WTC11 (cell line): ENCODE results near the gene PARP12. TPM values are rescaled to one million over a fixed set of nuclear protein-coding genes. Genes with fewer than 3 reads are reported as not detected.

Source experiments
- ATAC-seq: fragments of 200-7000 bp; cut with Tn5 transposase; 2 replicates; pipeline ENCODE4 v1.10.0; 2021; ENCODE audit warnings: mild to moderate bottlenecking, moderate library complexity
- CTCF ChIA-PET: fragments of 300-600 bp; sonication (Branson Sonifier 250); formaldehyde crosslinking; loops from one replicate; lab custom pipeline; 2021; ENCODE audit warnings: antibody characterized with exemption; lab: Charles Lee
- POLR2A ChIA-PET: fragments of 350-600 bp; sonication (Branson Sonifier 250); formaldehyde crosslinking; loops from one replicate; lab custom pipeline; 2021; ENCODE audit warnings: antibody characterized with exemption; lab: Charles Lee
- DNase-seq: peaks from one replicate; pipeline ENCODE4 v3.0.0; 2021; ENCODE audit warnings: low spot score
- H3K27ac Mint-ChIP-seq: 2 replicates; pipeline ENCODE4 v1.8.0; 2021; ENCODE audit warnings: mixed read lengths
- H3K27me3 Mint-ChIP-seq: 2 replicates; pipeline ENCODE4 v1.8.0; 2021; ENCODE audit warnings: low read depth, mild to moderate bottlenecking, moderate library complexity, mixed read lengths
- H3K36me3 Mint-ChIP-seq: 2 replicates; pipeline ENCODE4 v1.8.0; 2021; ENCODE audit warnings: mixed read lengths
- H3K4me1 Mint-ChIP-seq: 2 replicates; pipeline ENCODE4 v1.8.0; 2022; ENCODE audit warnings: mixed read lengths
- H3K4me3 Mint-ChIP-seq: 2 replicates; pipeline ENCODE4 v1.8.0; 2021; ENCODE audit warnings: mild to moderate bottlenecking, moderate library complexity, mixed read lengths
- H3K9me3 Mint-ChIP-seq: 2 replicates; pipeline ENCODE4 v1.8.0; 2021; ENCODE audit warnings: mixed read lengths
- AFF4 ChIP-seq: sonication (generic); formaldehyde crosslinking; IDR thresholded peaks from 2 replicates; pipeline ENCODE4 v1.8.1; 2023; ENCODE audit warnings: mild to moderate bottlenecking, missing genetic modification reagents, borderline replicate concordance
- CREB1 ChIP-seq: sonication (generic); formaldehyde crosslinking; IDR thresholded peaks from 2 replicates; pipeline ENCODE4 v1.8.0; 2023; ENCODE audit warnings: mild to moderate bottlenecking, missing genetic modification reagents
- HMGA2 ChIP-seq: fragments of 250-450 bp; sonication (Bioruptor Pico); IDR thresholded peaks from 2 replicates; pipeline ENCODE4 v1.4.0; 2021; ENCODE audit warnings: mild to moderate bottlenecking, moderate library complexity
- IRF1 ChIP-seq: sonication (generic); formaldehyde crosslinking; IDR thresholded peaks from 2 replicates; pipeline ENCODE4 v1.8.0; 2023; ENCODE audit warnings: missing genetic modification reagents
- IRF2 ChIP-seq: sonication (generic); formaldehyde crosslinking; IDR thresholded peaks from 2 replicates; pipeline ENCODE4 v1.8.0; 2022; ENCODE audit warnings: low read depth, missing genetic modification reagents, borderline replicate concordance
- KAT7 ChIP-seq: sonication (generic); formaldehyde crosslinking; IDR thresholded peaks from 2 replicates; pipeline ENCODE4 v1.8.1; 2023; ENCODE audit warnings: missing genetic modification reagents, mild to moderate bottlenecking, borderline replicate concordance
- MAX ChIP-seq: sonication (generic); formaldehyde crosslinking; IDR thresholded peaks from 2 replicates; pipeline ENCODE4 v1.8.0; 2022; ENCODE audit warnings: mild to moderate bottlenecking, missing genetic modification reagents
- MXD4 ChIP-seq: fragments of 250-450 bp; sonication (Bioruptor Pico); IDR thresholded peaks from 2 replicates; pipeline ENCODE4 v1.8.0; 2021; ENCODE audit warnings: mild to moderate bottlenecking, moderate library complexity, borderline replicate concordance
- MYBL2 ChIP-seq: sonication (generic); formaldehyde crosslinking; IDR thresholded peaks from 2 replicates; pipeline ENCODE4 v1.8.1; 2023; ENCODE audit warnings: mild to moderate bottlenecking, moderate library complexity, missing genetic modification reagents
- NFE2L1 ChIP-seq: sonication (generic); formaldehyde crosslinking; IDR thresholded peaks from 2 replicates; pipeline ENCODE4 v1.8.1; 2023; ENCODE audit warnings: missing genetic modification reagents
- NFYB ChIP-seq: sonication (generic); formaldehyde crosslinking; conservative IDR thresholded peaks from 2 replicates; pipeline ENCODE4 v1.8.0; 2022; ENCODE audit warnings: low read depth, missing genetic modification reagents
- OVOL2 ChIP-seq: fragments of 250-450 bp; sonication (Bioruptor Pico); IDR thresholded peaks from 2 replicates; pipeline ENCODE4 v1.9.0; 2021; ENCODE audit warnings: mild to moderate bottlenecking, borderline replicate concordance
- PREB ChIP-seq: sonication (generic); formaldehyde crosslinking; IDR thresholded peaks from 2 replicates; pipeline ENCODE4 v1.8.1; 2022; ENCODE audit warnings: mild to moderate bottlenecking, missing genetic modification reagents, moderate library complexity, borderline replicate concordance
- RELA ChIP-seq: sonication (generic); formaldehyde crosslinking; IDR thresholded peaks from 2 replicates; pipeline ENCODE4 v1.8.1; 2022; ENCODE audit warnings: missing genetic modification reagents, mild to moderate bottlenecking, borderline replicate concordance
- SOX15 ChIP-seq: fragments of 250-450 bp; sonication (Bioruptor Pico); IDR thresholded peaks from 2 replicates; pipeline ENCODE4 v1.9.0; 2021; ENCODE audit warnings: mild to moderate bottlenecking
- TEAD1 ChIP-seq: sonication (generic); formaldehyde crosslinking; IDR thresholded peaks from 2 replicates; pipeline ENCODE4 v1.8.0; 2022; ENCODE audit warnings: mild to moderate bottlenecking, missing genetic modification reagents
- USF1 ChIP-seq: sonication (generic); formaldehyde crosslinking; IDR thresholded peaks from 2 replicates; pipeline ENCODE4 v1.8.0; 2022; ENCODE audit warnings: mild to moderate bottlenecking, missing genetic modification reagents
- ZMAT4 ChIP-seq: fragments of 250-450 bp; sonication (Bioruptor Pico); IDR thresholded peaks from 2 replicates; pipeline ENCODE4 v1.9.0; 2021; ENCODE audit warnings: mild to moderate bottlenecking
- ZNF138 ChIP-seq: sonication (generic); formaldehyde crosslinking; conservative IDR thresholded peaks from 2 replicates; pipeline ENCODE4 v1.8.1; 2022; ENCODE audit warnings: mild to moderate bottlenecking, moderate library complexity, missing genetic modification reagents
- ZNF232 ChIP-seq: sonication (generic); formaldehyde crosslinking; IDR thresholded peaks from 2 replicates; pipeline ENCODE4 v1.8.0; 2022; ENCODE audit warnings: mild to moderate bottlenecking, missing genetic modification reagents
- ZNF281 ChIP-seq: sonication (generic); formaldehyde crosslinking; IDR thresholded peaks from 2 replicates; pipeline ENCODE4 v1.8.0; 2023; ENCODE audit warnings: mild to moderate bottlenecking, missing genetic modification reagents
- ZNF317 ChIP-seq: sonication (generic); formaldehyde crosslinking; IDR thresholded peaks from 2 replicates; pipeline ENCODE4 v1.8.1; 2023; ENCODE audit warnings: low read depth, mild to moderate bottlenecking, moderate library complexity, missing genetic modification reagents, borderline replicate concordance
- ZNF423 ChIP-seq: fragments of 250-450 bp; sonication (Bioruptor Pico); IDR thresholded peaks from 2 replicates; pipeline ENCODE4 v2.1.2; 2022; ENCODE audit warnings: mild to moderate bottlenecking, moderate library complexity
- ZNF425 ChIP-seq: fragments of 250-450 bp; sonication (Bioruptor Pico); conservative IDR thresholded peaks from 2 replicates; pipeline ENCODE4 v1.9.0; 2021; ENCODE audit warnings: mild to moderate bottlenecking
- ZNF671 ChIP-seq: fragments of 250-450 bp; sonication (Bioruptor Pico); IDR thresholded peaks from 2 replicates; pipeline ENCODE4 v1.8.0; 2021; ENCODE audit warnings: mild to moderate bottlenecking
- total RNA-seq: library from RNA; stranded (reverse); gene quantifications from 3 replicates; pipeline ENCODE4 v1.2.3, GENCODE V29; 2021

Gene PARP12
- total RNA-seq, 1 experiment from 2014 or later = 9.1 TPM

- no peaks in the 10 kb centered on the region for H3K36me3 Mint-ChIP-seq
- no peak for TF ChIP-seq SOX15 (CRISPR knock-in tag)
- TF ChIP-seq IRF2 (CRISPR knock-in tag) = no peak
- no peak for TF ChIP-seq ZNF425 (CRISPR knock-in tag)
- no peak for TF ChIP-seq MAX (CRISPR knock-in tag)
- no peak for TF ChIP-seq OVOL2 (CRISPR knock-in tag)
- no peak for TF ChIP-seq PREB (CRISPR knock-in tag)
- no peak for TF ChIP-seq ZNF671 (CRISPR knock-in tag)
- no peak for TF ChIP-seq ZNF281 (CRISPR knock-in tag)
- TF ChIP-seq TEAD1 (CRISPR knock-in tag) = no peak
- TF ChIP-seq ZMAT4 (CRISPR knock-in tag) = no peak
- TF ChIP-seq RELA (CRISPR knock-in tag) = no peak
- TF ChIP-seq ZNF317 (CRISPR knock-in tag) = no peak
- no peak for TF ChIP-seq ZNF232
- no peak for TF ChIP-seq MYBL2 (CRISPR knock-in tag)
- no peak for TF ChIP-seq IRF1 (CRISPR knock-in tag)
- no peak for TF ChIP-seq KAT7
- TF ChIP-seq CREB1 = no peak
- no peak for TF ChIP-seq ZNF423 (CRISPR knock-in tag)
- no peak for TF ChIP-seq MXD4 (CRISPR knock-in tag)
- ChIA-PET CTCF (no interaction called here), POLR2A (no interaction called here)
- H3K4me3 Mint-ChIP-seq = no peak overlapping the region
- peaks cover 11% of the 10 kb centered on the region for H3K4me1 Mint-ChIP-seq
- no peaks in the 10 kb centered on the region for H3K27me3 Mint-ChIP-seq
- no peak for DNase-seq
- ATAC-seq = no peak
- no peaks in the 10 kb centered on the region for H3K9me3 Mint-ChIP-seq
- no peak overlapping the region for H3K27ac Mint-ChIP-seq
Measured at GRCh38 chr7:140080919-140081318, 18.2 kb upstream of the PARP12 start.

- H3K27ac Mint-ChIP-seq = no peak overlapping the region
- peak; percentile 95 for ATAC-seq
- no peaks in the 10 kb centered on the region for H3K27me3 Mint-ChIP-seq
- H3K4me3 Mint-ChIP-seq = no peak overlapping the region
- H3K9me3 Mint-ChIP-seq = no peaks in the 10 kb centered on the region
- H3K36me3 Mint-ChIP-seq = no peaks in the 10 kb centered on the region
- H3K4me1 Mint-ChIP-seq = peaks cover 11% of the 10 kb centered on the region
- peak; percentile 66 for DNase-seq
- CTCF ChIA-PET = interaction anchor here (0.9 to 1.4 kb wide), 4 partner anchors 16 to 97 kb away, joined by 3 to 6 read pairs (median 4); partner anchors contain the start of gene PARP12
- POLR2A ChIA-PET = no interaction called here
- TF ChIP-seq ZNF317 (CRISPR knock-in tag) (no peak), NFYB (CRISPR knock-in tag) (no peak), USF1 (no peak), AFF4 (CRISPR knock-in tag) (no peak), ZNF138 (CRISPR knock-in tag) (no peak), OVOL2 (CRISPR knock-in tag) (no peak), NFE2L1 (no peak), HMGA2 (CRISPR knock-in tag) (no peak)
Measured at GRCh38 chr7:140079121-140079536, 16.4 kb upstream of the PARP12 start.
